Loucy (cell line): ENCODE data around the gene SETBP1.

Experiments used
- EZH2phosphoT487 ChIP-seq: fragments of 200-600 bp; IDR thresholded peaks from 2 replicates; pipeline ENCODE4 v1.6.1; 2018; ENCODE audit warnings: antibody characterized with exemption, mild to moderate bottlenecking, moderate library complexity, borderline replicate concordance
- TF ChIP-seq, protein P1 (sequence below): fragments of 200-600 bp; sonication (generic); conservative IDR thresholded peaks from 2 replicates; pipeline ENCODE4 v1.5.1; 2014; ENCODE audit warnings: mild to moderate bottlenecking, antibody characterized with exemption, low read length

DNA sequence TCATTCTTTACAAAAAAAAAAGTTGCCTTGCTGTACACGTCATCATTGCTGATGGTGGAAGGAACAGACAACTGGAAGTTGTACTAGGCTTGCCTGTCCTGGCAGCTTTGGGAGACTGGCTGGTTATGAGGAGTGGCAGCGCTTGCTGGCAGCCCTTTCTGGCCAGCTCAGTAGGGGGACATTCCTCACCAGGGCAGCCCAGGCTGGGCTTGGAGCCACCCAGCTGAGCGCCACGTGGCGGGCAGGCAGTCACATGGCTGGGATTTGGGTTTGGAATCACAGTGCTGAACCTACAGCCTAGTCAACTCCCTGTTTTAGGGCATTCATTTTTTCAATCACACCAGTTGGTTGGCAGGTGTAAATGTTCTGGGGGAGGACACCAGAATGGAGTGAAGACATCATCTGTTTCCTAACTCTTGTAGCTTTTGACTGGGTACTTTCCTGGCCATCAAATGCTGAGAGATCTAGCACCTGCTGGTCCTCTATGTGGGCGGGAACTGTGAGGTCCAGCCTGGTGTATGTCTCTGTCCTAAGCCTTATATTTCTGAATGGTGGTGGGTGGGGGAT lies 139.3 kb downstream of the SETBP1 start:
- TF ChIP-seq EZH2phosphoT487, result no peak
- TF ChIP-seq, protein P1, sequence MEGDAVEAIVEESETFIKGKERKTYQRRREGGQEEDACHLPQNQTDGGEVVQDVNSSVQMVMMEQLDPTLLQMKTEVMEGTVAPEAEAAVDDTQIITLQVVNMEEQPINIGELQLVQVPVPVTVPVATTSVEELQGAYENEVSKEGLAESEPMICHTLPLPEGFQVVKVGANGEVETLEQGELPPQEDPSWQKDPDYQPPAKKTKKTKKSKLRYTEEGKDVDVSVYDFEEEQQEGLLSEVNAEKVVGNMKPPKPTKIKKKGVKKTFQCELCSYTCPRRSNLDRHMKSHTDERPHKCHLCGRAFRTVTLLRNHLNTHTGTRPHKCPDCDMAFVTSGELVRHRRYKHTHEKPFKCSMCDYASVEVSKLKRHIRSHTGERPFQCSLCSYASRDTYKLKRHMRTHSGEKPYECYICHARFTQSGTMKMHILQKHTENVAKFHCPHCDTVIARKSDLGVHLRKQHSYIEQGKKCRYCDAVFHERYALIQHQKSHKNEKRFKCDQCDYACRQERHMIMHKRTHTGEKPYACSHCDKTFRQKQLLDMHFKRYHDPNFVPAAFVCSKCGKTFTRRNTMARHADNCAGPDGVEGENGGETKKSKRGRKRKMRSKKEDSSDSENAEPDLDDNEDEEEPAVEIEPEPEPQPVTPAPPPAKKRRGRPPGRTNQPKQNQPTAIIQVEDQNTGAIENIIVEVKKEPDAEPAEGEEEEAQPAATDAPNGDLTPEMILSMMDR, result no peak
